Inflammatory macrophage treated with lipopolysaccharide for 4 hours (primary cell): ENCODE measurements around the gene ARHGEF28.

ENCODE experiments used
- DNase-seq: peaks from one replicate; pipeline ENCODE4 v3.0.0-alpha.2; 2020

The ARHGEF28 gene

DNA sequence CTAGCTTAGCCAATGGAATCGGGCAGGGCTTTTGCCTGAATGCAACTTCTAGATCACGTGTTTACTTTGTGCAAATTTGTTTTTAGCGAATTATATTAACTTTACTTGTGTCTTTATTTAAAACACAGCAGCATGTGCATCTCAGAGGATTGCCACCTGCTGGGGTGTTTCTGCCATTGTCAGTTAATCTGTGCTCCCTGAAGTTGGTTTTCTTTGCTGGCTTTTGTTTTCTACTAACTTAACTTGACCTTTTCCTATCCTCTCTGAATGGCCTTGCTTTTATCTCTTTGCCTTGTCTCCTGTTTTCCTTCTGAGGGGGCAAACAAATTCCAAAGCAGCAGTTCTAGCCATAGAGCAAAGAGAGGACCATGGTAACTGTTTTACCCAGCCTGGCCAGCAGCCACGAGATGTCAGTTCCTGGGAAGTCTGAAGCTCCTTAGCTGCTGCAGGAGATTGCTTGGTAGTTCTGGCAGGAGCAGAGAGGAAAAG lies 67.6 kb downstream of the ARHGEF28 start:
- no peak for DNase-seq

- DNase-seq = no peak
Measured at GRCh38 chr5:73694089-73694488, 68.1 kb downstream of the ARHGEF28 start.

GRCh38 chr5:73698011-73698410 lies 72.0 kb downstream of the ARHGEF28 start:
- no peak for DNase-seq

DNA sequence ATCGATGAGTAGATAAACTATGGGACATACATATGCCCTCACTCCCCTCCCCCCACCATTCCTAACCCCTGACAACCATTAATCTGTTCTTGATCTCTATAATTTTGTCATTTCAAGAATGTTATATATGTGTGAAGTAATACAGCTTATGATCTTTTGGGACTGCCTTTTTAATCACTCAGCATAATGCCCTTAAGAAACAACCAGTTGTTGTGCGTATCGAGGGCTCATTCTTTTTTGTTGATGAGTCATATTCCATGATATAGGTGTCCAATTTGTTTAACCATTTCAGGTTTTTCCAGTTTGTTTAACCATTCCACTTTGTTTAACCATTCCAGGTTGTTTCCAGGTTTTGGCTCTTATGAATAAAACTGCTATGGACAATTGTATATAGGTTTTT lies 75.6 kb downstream of the ARHGEF28 start:
- DNase-seq = no peak

- DNase-seq = no peak
Measured at GRCh38 chr5:73702534-73702933, 76.5 kb downstream of the ARHGEF28 start.

DNA sequence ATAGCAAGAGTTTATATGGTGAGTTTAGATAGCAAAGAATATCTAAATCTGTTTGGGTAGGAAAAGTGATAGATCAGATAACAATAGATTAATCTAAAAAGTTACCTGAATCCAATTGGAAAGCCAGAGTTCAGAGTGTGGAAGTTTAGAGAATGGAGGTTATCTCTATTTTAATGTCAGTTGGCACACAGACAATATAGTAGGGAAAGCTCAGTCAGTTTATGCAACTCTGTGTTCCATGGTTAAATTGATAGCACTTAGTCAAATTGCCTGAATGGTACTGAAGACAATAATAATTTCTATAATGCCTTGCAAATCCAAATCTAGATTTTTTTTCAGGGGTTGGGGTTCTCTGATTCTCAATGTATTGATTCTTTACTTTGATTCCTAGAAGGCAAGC lies 77.0 kb downstream of the ARHGEF28 start:
- DNase-seq = no peak

DNA sequence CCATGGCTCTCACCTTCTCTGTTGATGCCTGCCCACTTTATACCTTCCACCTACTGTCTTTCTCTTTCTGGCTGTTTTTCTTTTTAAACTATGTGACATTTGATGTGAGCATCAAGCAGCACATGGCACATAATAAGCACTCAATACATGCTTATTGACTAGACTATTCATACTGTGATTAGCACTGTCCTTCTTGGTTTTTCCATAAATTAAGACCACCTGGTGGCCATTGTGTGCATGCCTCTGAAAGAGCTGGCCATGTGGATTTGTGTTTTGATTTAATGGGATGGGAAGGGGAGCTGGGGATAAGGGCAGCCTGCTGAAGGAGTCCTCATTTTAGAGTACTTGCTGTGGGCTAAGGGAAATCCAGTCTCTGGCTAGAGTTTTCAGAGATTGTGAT lies 79.4 kb downstream of the ARHGEF28 start:
- DNase-seq = no peak

DNA sequence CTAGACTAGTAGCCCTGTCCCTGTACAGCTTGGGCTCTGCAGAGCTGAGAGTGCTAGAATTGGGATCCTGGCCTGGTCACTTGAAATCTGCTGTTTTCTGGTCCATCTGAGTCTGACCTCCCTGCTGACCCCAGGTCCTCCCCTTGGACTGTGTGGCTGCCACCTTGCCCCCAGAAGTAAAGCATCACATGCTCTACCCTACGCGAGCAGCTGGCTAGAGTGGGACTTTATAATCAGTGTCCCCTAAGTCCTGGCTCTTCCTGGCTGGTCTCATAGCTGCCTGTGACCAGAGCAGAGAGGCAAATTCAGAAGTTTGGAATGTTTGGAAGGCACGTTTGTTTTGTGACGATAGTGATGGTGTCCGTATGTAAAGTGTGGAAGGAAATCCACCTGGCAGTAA lies 81.0 kb downstream of the ARHGEF28 start:
- DNase-seq = no peak

DNA sequence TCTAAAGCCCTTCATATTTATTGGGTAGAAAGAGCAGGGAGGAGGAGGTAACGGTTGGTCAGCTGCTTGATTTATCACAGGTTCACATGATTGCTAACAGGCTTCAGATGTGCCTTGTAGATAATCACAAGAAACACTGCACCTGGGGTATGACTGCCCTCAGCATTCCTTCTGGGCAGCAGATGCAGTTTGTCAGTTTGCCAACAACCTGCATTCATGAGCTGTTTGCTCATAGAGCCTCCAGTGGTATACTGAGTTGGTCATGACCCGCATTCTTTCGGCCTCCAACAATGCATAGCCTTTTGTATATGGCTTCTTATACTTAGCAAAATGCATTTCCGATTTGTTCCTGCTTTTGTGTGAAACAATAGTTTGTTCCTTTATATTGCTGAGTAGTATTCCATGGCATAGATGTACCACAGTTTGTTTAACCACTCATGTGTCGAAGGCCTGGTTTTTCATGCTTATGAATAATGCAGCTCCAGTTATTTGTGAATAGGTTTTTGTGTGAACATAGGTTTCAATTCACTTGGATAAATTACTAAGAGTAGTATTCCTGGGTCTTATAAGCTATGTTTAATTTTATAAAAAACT lies 83.6 kb downstream of the ARHGEF28 start:
- DNase-seq = no peak

DNA sequence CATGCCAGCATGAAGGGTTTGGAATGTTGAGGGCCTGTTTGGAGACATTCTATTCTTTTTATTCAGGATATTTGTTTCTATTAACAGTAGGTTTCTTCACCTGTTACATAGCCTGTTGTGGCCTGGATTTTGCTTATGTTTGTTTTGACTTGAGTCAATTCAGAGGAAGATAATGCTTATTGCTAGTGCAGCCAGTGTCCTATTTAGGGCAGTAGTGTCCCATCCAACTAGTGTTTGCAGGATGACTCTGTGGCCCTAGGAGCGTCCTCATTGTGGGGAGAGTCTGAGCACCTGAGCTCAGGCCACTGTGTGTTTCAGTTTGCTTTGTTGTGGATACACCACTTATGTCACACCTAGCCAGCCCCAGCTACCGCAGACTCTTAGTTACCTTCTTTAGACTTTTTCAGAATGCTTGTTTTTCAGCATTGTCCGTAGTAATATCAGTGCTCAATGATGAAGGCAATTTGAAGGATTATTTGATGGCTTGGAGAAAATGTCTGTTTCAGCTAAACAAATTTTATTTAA lies 90.3 kb downstream of the ARHGEF28 start:
- no peak for DNase-seq

- DNase-seq = no peak
Measured at GRCh38 chr5:73718762-73719161, 92.8 kb downstream of the ARHGEF28 start.

GRCh38 chr5:73719632-73720031 lies 93.6 kb downstream of the ARHGEF28 start:
- DNase-seq = no peak

- DNase-seq = no peak
Measured at GRCh38 chr5:73722231-73722630, 96.2 kb downstream of the ARHGEF28 start.

DNA sequence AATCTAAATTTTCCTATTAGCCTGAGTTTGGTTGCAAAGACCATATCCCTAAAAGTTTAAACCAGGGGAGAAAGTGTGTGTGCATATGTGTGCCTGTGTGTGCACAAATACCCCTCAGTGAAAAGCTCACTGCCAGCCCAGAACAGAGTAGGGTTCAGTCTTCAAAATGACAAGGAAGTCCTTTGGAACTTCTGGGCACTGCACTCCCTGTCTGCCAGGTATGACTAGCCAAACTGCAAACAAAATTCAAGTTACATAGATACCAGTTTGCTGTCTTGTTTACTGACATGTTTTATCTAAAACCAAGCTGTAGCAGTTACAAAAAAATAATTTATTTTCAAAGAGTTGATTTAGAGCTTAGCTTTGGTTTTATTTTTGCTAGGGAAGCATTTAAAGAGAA lies 100.1 kb downstream of the ARHGEF28 start:
- DNase-seq = no peak

DNA sequence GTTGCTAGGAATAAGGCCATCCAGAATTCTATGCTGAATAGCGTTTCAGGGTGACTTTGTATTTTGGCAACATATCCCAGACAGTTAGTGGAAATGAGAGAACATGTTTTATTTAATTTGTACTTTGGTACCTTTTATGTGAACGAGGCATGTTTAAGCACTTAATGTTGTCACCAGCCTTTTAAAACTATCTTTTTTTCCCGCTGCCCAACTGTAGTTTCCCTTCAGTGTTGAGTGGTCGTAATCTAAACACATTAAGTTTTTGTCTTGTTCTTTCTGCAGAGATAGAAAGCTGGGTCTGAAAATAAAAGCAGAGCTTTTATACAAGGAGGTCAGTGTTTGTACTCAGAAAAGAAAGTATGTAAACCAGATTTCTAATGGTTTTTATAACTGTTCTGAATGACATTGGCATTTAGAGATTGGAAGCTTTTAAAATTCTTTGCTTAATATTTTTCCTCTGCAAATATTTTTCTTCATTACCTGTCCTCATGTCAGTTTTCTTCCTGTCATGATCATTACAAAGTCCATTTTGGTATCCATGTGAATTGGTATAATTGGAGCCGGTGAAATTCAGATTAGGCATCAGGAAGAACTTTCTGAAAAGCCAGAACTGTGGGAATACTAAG lies 100.7 kb downstream of the ARHGEF28 start:
- no peak for DNase-seq

- no peak for DNase-seq
Measured at GRCh38 chr5:73727470-73727869, 101.5 kb downstream of the ARHGEF28 start.

DNA sequence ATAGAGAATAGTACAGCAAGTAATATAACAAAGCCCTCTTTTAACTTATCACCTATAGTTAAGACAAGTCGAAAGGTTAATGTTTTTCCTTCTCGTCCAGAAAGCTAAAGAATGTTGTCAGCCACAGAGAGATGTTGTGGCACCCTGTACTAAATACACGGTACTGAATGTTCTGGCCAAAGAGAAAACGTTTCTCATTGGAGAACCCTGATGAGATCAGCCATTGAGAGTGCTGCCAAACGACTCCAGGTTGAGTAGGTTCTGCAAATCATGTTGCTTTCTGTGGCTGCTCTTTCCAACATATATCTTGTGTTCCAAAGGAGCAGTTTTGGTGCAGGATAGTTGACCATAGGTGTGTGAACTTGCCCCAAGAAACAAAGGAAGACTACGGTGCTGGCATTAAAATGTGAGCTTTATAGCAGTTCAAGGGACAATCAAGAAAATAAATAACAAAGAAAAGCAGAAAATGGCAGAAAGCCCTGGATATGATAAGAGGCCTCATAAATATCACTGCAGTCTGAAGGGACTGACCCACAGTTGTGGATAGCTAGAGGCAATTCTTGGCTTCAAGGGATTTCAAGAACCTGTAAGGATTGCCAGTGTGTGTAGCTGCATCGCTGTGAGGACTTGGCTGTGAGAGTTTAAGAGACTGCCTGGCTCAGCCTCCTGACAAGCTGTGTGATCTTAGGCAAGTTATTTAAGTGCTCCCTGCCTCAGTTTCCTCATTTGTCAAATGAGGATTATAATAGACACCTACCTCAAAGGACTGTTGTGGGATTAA lies 102.7 kb downstream of the ARHGEF28 start:
- no peak for DNase-seq

DNA sequence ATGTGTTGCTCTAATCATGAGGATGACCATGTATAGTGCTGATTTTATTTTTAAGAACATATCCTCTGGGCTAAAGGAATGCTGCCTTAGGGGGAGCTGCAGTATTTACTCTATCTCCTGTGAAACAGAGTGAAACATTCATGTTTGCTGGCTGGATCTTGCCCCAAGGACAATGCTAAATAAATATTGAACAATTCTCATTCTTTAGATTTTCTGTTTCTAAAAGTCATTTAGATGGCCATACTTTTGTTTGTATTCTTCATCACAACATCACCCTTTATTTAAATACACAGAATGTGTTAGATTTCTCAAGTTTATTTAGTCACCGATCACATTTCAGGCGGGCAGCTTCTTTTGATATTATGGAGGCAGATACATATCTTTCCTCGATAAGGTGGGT lies 103.3 kb downstream of the ARHGEF28 start:
- no peak for DNase-seq

- DNase-seq = no peak
Measured at GRCh38 chr5:73732045-73732444, 106.0 kb downstream of the ARHGEF28 start.

- DNase-seq = no peak
Measured at GRCh38 chr5:73733219-73733618, 107.2 kb downstream of the ARHGEF28 start.

GRCh38 chr5:73735032-73735734 lies 109.2 kb downstream of the ARHGEF28 start:
- no peak for DNase-seq

- DNase-seq = no peak
Measured at GRCh38 chr5:73739650-73740049, 113.7 kb downstream of the ARHGEF28 start.

DNA sequence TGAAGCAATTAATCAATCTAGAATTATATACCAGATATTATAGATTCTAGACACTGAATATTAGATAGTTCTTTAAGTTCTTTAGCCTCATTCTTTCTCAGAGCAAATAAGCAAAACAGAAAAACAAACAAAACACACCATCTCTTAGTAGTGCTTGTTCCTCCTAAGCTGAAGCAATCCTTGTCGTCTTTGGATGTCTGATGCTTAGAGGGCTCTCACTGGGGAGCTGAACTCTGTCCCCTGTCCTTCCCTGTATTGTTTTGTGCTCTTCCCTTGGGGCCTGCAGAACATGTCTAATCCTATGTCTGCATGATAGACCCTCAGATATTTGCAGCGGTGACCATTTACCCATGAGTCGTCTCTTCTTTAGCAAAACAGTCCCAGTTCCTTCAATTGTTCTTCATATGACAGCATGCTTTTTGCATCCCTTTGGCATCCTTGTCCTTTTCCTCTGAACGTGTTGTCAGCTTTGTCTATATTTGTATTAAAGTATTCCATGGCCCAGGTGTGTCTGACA lies 114.3 kb downstream of the ARHGEF28 start:
- DNase-seq = no peak
